ENCODE data around the gene MDM4.
"Not testable (repeated sequence)": the region's sequence is repeated elsewhere in the genome, so short reads cannot be mapped to it uniquely, and the experiment has no call there.

MDM4 gene

GRCh38 chr1:204516180-204516879 is at the start of gene MDM4:
MDM4 (plus strand) TSS chr1:204516406; CDS start chr1:204525519, 9,113 bp downstream.
- peak; percentile 91 to 96 for DNase-seq

GRCh38 chr1:204466416-204467405 is 49.5 kb upstream of the MDM4 start:
- no peak for DNase-seq

- DNase-seq, result no peak
These were observed 48.0 kb upstream of the MDM4 start for GRCh38 chr1:204468206-204468605.

- no peak for DNase-seq
These were observed 47.4 kb upstream of the MDM4 start for GRCh38 chr1:204468766-204469302.

- no peak for DNase-seq
These were observed 46.9 kb upstream of the MDM4 start for GRCh38 chr1:204469304-204469703.

GRCh38 chr1:204471687-204472086 is 44.5 kb upstream of the MDM4 start:
- no peak for DNase-seq

GRCh38 chr1:204472660-204473059 is 43.5 kb upstream of the MDM4 start:
- DNase-seq, result no peak

- DNase-seq, result no peak
These were observed 42.7 kb upstream of the MDM4 start for GRCh38 chr1:204473400-204473965.

GRCh38 chr1:204475656-204476432 is 40.4 kb upstream of the MDM4 start:
- DNase-seq, result peak in 1 of 2 donors; percentile 34

- DNase-seq, result no peak
These were observed 39.6 kb upstream of the MDM4 start for GRCh38 chr1:204476563-204476962.

GRCh38 chr1:204477036-204477740 is 39.0 kb upstream of the MDM4 start:
- DNase-seq, result no peak

GRCh38 chr1:204478172-204478899 is 37.9 kb upstream of the MDM4 start:
- DNase-seq, result no peak

- no peak for DNase-seq
These were observed 37.3 kb upstream of the MDM4 start for GRCh38 chr1:204478921-204479320.

GRCh38 chr1:204479387-204480136 is 36.6 kb upstream of the MDM4 start:
- no peak for DNase-seq

GRCh38 chr1:204480515-204480914 is 35.7 kb upstream of the MDM4 start:
- DNase-seq, result no peak

- no peak for DNase-seq
These were observed 32.4 kb upstream of the MDM4 start for GRCh38 chr1:204483791-204484190.

- not testable (repeated sequence) for DNase-seq
These were observed 29.5 kb upstream of the MDM4 start for GRCh38 chr1:204486513-204487255.

- no peak for DNase-seq
These were observed 29.0 kb upstream of the MDM4 start for GRCh38 chr1:204487256-204487615.

GRCh38 chr1:204491655-204492054 is 24.6 kb upstream of the MDM4 start:
- DNase-seq, result no peak
